CD4-positive, CD25-positive, alpha-beta regulatory T cell (primary cell): ENCODE measurements around the gene ADGRE2. TPM values are rescaled to one million over a fixed set of nuclear protein-coding genes. Genes with fewer than 3 reads are reported as not detected.
"Not testable (repeated sequence)": the region's sequence is repeated elsewhere in the genome, so short reads cannot be mapped to it uniquely, and the experiment has no call there.

Experiments
- ATAC-seq, 2 donors: fragments of 150-1000 bp; cut with Tn5 transposase; one replicate each; pipeline ENCODE4 v1.10.0; 2021; ENCODE audit warnings: low read depth in 2 of 2, moderate number of reproducible peaks in 2 of 2, moderate library complexity in 1 of 2
- DNase-seq, 3 donors: peaks; one replicate each; pipeline versions ENCODE4 v3.0.0 to v3.0.0-alpha.2; 2012 to 2022; ENCODE audit warnings: mixed read lengths in 1 of 3
- H3K27ac ChIP-seq: one replicate; pipeline ENCODE4 v1.7.0; 2013; ENCODE audit warnings: mild to moderate bottlenecking, low read length; ENCODE audit not compliant: insufficient read depth, poor library complexity, severe bottlenecking
- H3K27me3 ChIP-seq: one replicate; pipeline ENCODE4 v1.7.0; 2013; ENCODE audit warnings: low read length; ENCODE audit not compliant: control insufficient read depth, insufficient read depth
- H3K36me3 ChIP-seq: one replicate; pipeline ENCODE4 v1.7.0; 2013; ENCODE audit warnings: mild to moderate bottlenecking, low read length, moderate library complexity; ENCODE audit not compliant: control insufficient read depth, insufficient read depth
- H3K4me1 ChIP-seq: 2 replicates; pipeline ENCODE4 v1.7.0; 2013; ENCODE audit warnings: mild to moderate bottlenecking, low read length; ENCODE audit not compliant: insufficient read depth, control insufficient read depth, poor library complexity, severe bottlenecking
- H3K4me3 ChIP-seq: one replicate; pipeline ENCODE4 v1.7.0; 2013; ENCODE audit warnings: low read depth, mild to moderate bottlenecking, low read length, moderate library complexity
- H3K9me3 ChIP-seq, 2 experiments: 1 replicate in 1 of 2; 2 replicates in 1 of 2; pipeline ENCODE4 v1.7.0; 2013; ENCODE audit warnings: low read length in 2 of 2, mild to moderate bottlenecking in 1 of 2, moderate library complexity in 1 of 2; ENCODE audit not compliant: control insufficient read depth in 2 of 2
- H3K27ac Mint-ChIP-seq, 3 donors: one replicate each; pipeline ENCODE4 v1.8.0; 2020 to 2022; ENCODE audit warnings: mild to moderate bottlenecking in 3 of 3, mixed read lengths in 3 of 3, moderate library complexity in 2 of 3
- H3K27me3 Mint-ChIP-seq: one replicate; pipeline ENCODE4 v1.8.0; 2022; ENCODE audit warnings: mild to moderate bottlenecking, mixed read lengths
- H3K36me3 Mint-ChIP-seq: one replicate; pipeline ENCODE4 v1.8.0; 2020; ENCODE audit warnings: mixed read lengths
- H3K4me1 Mint-ChIP-seq, 4 donors: one replicate each; pipeline ENCODE4 v1.8.0; 2020 to 2022; ENCODE audit warnings: mixed read lengths in 4 of 4, mild to moderate bottlenecking in 1 of 4
- H3K4me3 Mint-ChIP-seq, 4 donors: one replicate each; pipeline ENCODE4 v1.8.0; 2020 to 2022; ENCODE audit warnings: mild to moderate bottlenecking in 4 of 4, mixed read lengths in 4 of 4, moderate library complexity in 3 of 4
- H3K9me3 Mint-ChIP-seq, 7 donors: one replicate each; pipeline ENCODE4 v1.8.0; 2020 to 2022; ENCODE audit warnings: mixed read lengths in 7 of 7, mild to moderate bottlenecking in 3 of 7, moderate library complexity in 2 of 7
- polyA plus RNA-seq, 4 donors: library from polyadenylated mRNA; unstranded; fragments of 300-500 nt; fragmentation: Illumina TruSeq; gene quantifications; one replicate each; pipeline ENCODE4 v1.2.3, GENCODE V29; 2021
- total RNA-seq: library from RNA; stranded (reverse); gene quantifications from one replicate; pipeline ENCODE4 v1.2.3, GENCODE V29; 2022

The ADGRE2 gene
- total and polyA plus RNA-seq, 5 donors from 2014 or later: 0.18 to 2.1 TPM; not detected in 3

GRCh38 chr19:14775326-14775725 lies 3.0 kb downstream of the ADGRE2 start:
- H3K4me3 ChIP-seq, H3K36me3 Mint-ChIP-seq, ATAC-seq: not testable (repeated sequence)

GRCh38 chr19:14774373-14774772 lies 4.0 kb downstream of the ADGRE2 start:
- Mint-ChIP-seq H3K36me3 (no peaks in the 10 kb centered on the region), H3K27ac (no peak overlapping the region), H3K9me3 (peaks cover 0 to 3% (median 0%) of the 10 kb centered on the region in 7 donors), H3K4me1 (peaks cover 0 to 3% (median 1%) of the 10 kb centered on the region in 4 donors), H3K27me3 (peaks cover 33% of the 10 kb centered on the region), H3K4me3 (no peak overlapping the region)
- DNase-seq (no peak), ATAC-seq (no peak)
- Histone ChIP-seq H3K36me3 (no peaks in the 10 kb centered on the region), H3K27me3 (no peaks in the 10 kb centered on the region), H3K4me3 (no peak overlapping the region), H3K9me3 (no peaks in the 10 kb centered on the region), H3K4me1 (peaks cover 11% of the 10 kb centered on the region), H3K27ac (no peak overlapping the region)

More at GRCh38 chr19:14775326-14775725, 3.0 kb downstream of the ADGRE2 start:
- not testable (repeated sequence) for H3K9me3 Mint-ChIP-seq, H3K4me1 Mint-ChIP-seq, H3K9me3 ChIP-seq, H3K4me3 Mint-ChIP-seq, H3K36me3 ChIP-seq, H3K27ac ChIP-seq, DNase-seq, H3K27me3 ChIP-seq, H3K27ac Mint-ChIP-seq
- H3K27me3 Mint-ChIP-seq: peaks cover 39% of the 10 kb centered on the region
- H3K4me1 ChIP-seq: peaks cover 11% of the 10 kb centered on the region

- not testable (repeated sequence) for H3K36me3 Mint-ChIP-seq, H3K36me3 ChIP-seq, H3K27ac ChIP-seq, H3K4me1 Mint-ChIP-seq, DNase-seq, H3K9me3 Mint-ChIP-seq, H3K27ac Mint-ChIP-seq, H3K9me3 ChIP-seq, ATAC-seq, H3K4me3 ChIP-seq, H3K4me3 Mint-ChIP-seq, H3K27me3 ChIP-seq
- peaks cover 27% of the 10 kb centered on the region for H3K27me3 Mint-ChIP-seq
- peaks cover 11% of the 10 kb centered on the region for H3K4me1 ChIP-seq
Measured at GRCh38 chr19:14773722-14774121, 4.6 kb downstream of the ADGRE2 start.

GRCh38 chr19:14772995-14773394 lies 5.4 kb downstream of the ADGRE2 start:
- no peaks in the 10 kb centered on the region for H3K36me3 Mint-ChIP-seq
- peaks cover 0 to 3% (median 0%) of the 10 kb centered on the region in 7 donors for H3K9me3 Mint-ChIP-seq
- H3K27me3 Mint-ChIP-seq: peaks cover 20% of the 10 kb centered on the region
- DNase-seq (no peak), ATAC-seq (no peak)
- Histone ChIP-seq H3K9me3 (no peaks in the 10 kb centered on the region), H3K27me3 (no peaks in the 10 kb centered on the region), H3K4me3 (no peak overlapping the region), H3K36me3 (no peaks in the 10 kb centered on the region), H3K27ac (no peak overlapping the region), H3K4me1 (peaks cover 11% of the 10 kb centered on the region)
- peaks cover 0 to 3% (median 1%) of the 10 kb centered on the region in 4 donors for H3K4me1 Mint-ChIP-seq
- no peak overlapping the region for H3K27ac Mint-ChIP-seq
- H3K4me3 Mint-ChIP-seq: no peak overlapping the region

- H3K27ac ChIP-seq: no peak overlapping the region
- H3K27me3 ChIP-seq: no peaks in the 10 kb centered on the region
- no peaks in the 10 kb centered on the region for H3K9me3 ChIP-seq
- Mint-ChIP-seq H3K9me3 (peaks cover 0 to 2% (median 0%) of the 10 kb centered on the region in 7 donors), H3K27me3 (peaks cover 15% of the 10 kb centered on the region), H3K4me3 (no peak overlapping the region), H3K27ac (no peak overlapping the region), H3K4me1 (peaks cover 0 to 3% (median 1%) of the 10 kb centered on the region in 4 donors), H3K36me3 (no peaks in the 10 kb centered on the region)
- no peak for DNase-seq
- H3K4me3 ChIP-seq: no peak overlapping the region
- no peaks in the 10 kb centered on the region for H3K36me3 ChIP-seq
- H3K4me1 ChIP-seq: peaks cover 11% of the 10 kb centered on the region
- no peak for ATAC-seq
Measured at GRCh38 chr19:14772467-14772866, 5.9 kb downstream of the ADGRE2 start.

- H3K27me3 Mint-ChIP-seq: peaks cover 9% of the 10 kb centered on the region
- ATAC-seq: no peak
- H3K36me3 Mint-ChIP-seq: no peaks in the 10 kb centered on the region
Measured at GRCh38 chr19:14770944-14771839, 7.2 kb downstream of the ADGRE2 start.

GRCh38 chr19:14770136-14770535 lies 8.2 kb downstream of the ADGRE2 start:
- Histone ChIP-seq H3K4me3 (no peak overlapping the region), H3K36me3 (no peaks in the 10 kb centered on the region), H3K9me3 (no peaks in the 10 kb centered on the region), H3K4me1 (no peaks in the 10 kb centered on the region), H3K27ac (no peak overlapping the region), H3K27me3 (no peaks in the 10 kb centered on the region)
- no peak for ATAC-seq
- Mint-ChIP-seq H3K36me3 (no peaks in the 10 kb centered on the region), H3K4me3 (no peak overlapping the region), H3K27me3 (peaks cover 5% of the 10 kb centered on the region), H3K4me1 (no peaks in the 10 kb centered on the region), H3K27ac (no peak overlapping the region), H3K9me3 (peaks cover 0 to 3% (median 0%) of the 10 kb centered on the region in 7 donors)
- DNase-seq: no peak

More at GRCh38 chr19:14770944-14771839, 7.2 kb downstream of the ADGRE2 start:
- Mint-ChIP-seq H3K27ac (no peak overlapping the region), H3K4me3 (no peak overlapping the region), H3K4me1 (peaks cover 0 to 3% (median 1%) of the 10 kb centered on the region in 4 donors), H3K9me3 (peaks cover 0 to 2% (median 0%) of the 10 kb centered on the region in 7 donors)
- Histone ChIP-seq H3K4me1 (peaks cover 5% of the 10 kb centered on the region), H3K36me3 (no peaks in the 10 kb centered on the region), H3K27ac (no peak overlapping the region), H3K4me3 (no peak overlapping the region), H3K27me3 (no peaks in the 10 kb centered on the region), H3K9me3 (no peaks in the 10 kb centered on the region)
- no peak for DNase-seq

- no peaks in the 10 kb centered on the region for H3K4me1 ChIP-seq
- ATAC-seq: no peak
- no peaks in the 10 kb centered on the region for H3K9me3 ChIP-seq
- no peak overlapping the region for H3K4me3 ChIP-seq
- Mint-ChIP-seq H3K4me3 (no peak overlapping the region), H3K27ac (no peak overlapping the region), H3K27me3 (peaks cover 8% of the 10 kb centered on the region), H3K4me1 (no peaks in the 10 kb centered on the region), H3K36me3 (no peaks in the 10 kb centered on the region), H3K9me3 (peaks cover 0 to 3% (median 0%) of the 10 kb centered on the region in 7 donors)
- no peak overlapping the region for H3K27ac ChIP-seq
- H3K27me3 ChIP-seq: no peaks in the 10 kb centered on the region
- no peaks in the 10 kb centered on the region for H3K36me3 ChIP-seq
- no peak for DNase-seq
Measured at GRCh38 chr19:14769201-14769600, 9.2 kb downstream of the ADGRE2 start.
